Urinary bladder (tissue), 2 donors: ENCODE data around the gene IRF2BP2. TPM values are rescaled to one million over a fixed set of nuclear protein-coding genes. Genes with fewer than 3 reads are reported as not detected.

Experiments used
- polyA plus RNA-seq: library from polyadenylated mRNA; stranded (reverse); fragments of 200-250 nt; gene quantifications from one replicate; pipeline ENCODE4 v1.2.3, GENCODE V29; 2013
- small RNA-seq: library from RNA; depleted of rRNA; stranded (forward); fragments of <200 nt; gene quantifications from one replicate; pipeline ENCODE3, GENCODE V24; 2014
- total RNA-seq: library from RNA; depleted of rRNA; stranded (reverse); fragments of >200 nt; gene quantifications from one replicate; pipeline ENCODE4 v1.2.3, GENCODE V29; 2014
- donor health status: healthy.

The IRF2BP2 gene
- total and polyA plus RNA-seq, 2 donors: 137 TPM

Small RNAs within 50 kb of the gene (small RNA-seq; reads per million reads assigned to genes)
- gene RF00096: not detected

Other genes starting within 250 kb of the IRF2BP2 start
- gene COA6, start 236.7 kb downstream of the IRF2BP2 start, total RNA-seq: 20.8 TPM
- 32.9 TPM for gene COA6, start 236.7 kb downstream of the IRF2BP2 start, polyA plus RNA-seq
- gene TARBP1, start 131.0 kb downstream of the IRF2BP2 start, total RNA-seq: 52.7 TPM
- gene TARBP1, start 131.0 kb downstream of the IRF2BP2 start, polyA plus RNA-seq: 8.6 TPM